ENCODE data around the gene SLC48A1. TPM values are rescaled to one million over a fixed set of nuclear protein-coding genes. Genes with fewer than 3 reads are reported as not detected.

Gene SLC48A1
- total RNA-seq, 1 experiment from 2014 or later: 19.4 TPM

- Mint-ChIP-seq H3K27ac (ENCODE audit: low read depth, unreplicated experiment) (no peak overlapping the region), H3K36me3 (ENCODE audit: insufficient read depth, unreplicated experiment) (peaks cover 64% of the 10 kb centered on the region), H3K9me3 (ENCODE audit: unreplicated experiment) (no peaks in the 10 kb centered on the region), H3K4me3 (ENCODE audit: unreplicated experiment) (no peak overlapping the region), H3K4me1 (ENCODE audit: insufficient read depth, unreplicated experiment) (no peaks in the 10 kb centered on the region), H3K27me3 (ENCODE audit: insufficient read depth, unreplicated experiment) (no peaks in the 10 kb centered on the region)
- DNase-seq (ENCODE audit: unreplicated experiment): no peak
- intact Hi-C loops (cut with micrococcal nuclease): no loop called here
- TF ChIP-seq CTCF (IDR thresholded peaks at IDR 0.05; ENCODE audit: unreplicated experiment): no peak
- BruUV-seq (replicated peaks): no TSS peak
- ChIA-PET POLR2A (no interaction called here), CTCF (interaction anchor here (2.6 to 38.2 kb wide), 3 partner anchors 13 to 49 kb away, joined by 15 to 622 read pairs (median 73); no protein-coding TSS in a partner anchor)
Measured at GRCh38 chr12:47791874-47792273, 18.8 kb downstream of the SLC48A1 start.

- Mint-ChIP-seq H3K27ac (ENCODE audit: low read depth, unreplicated experiment) (no peak overlapping the region), H3K27me3 (ENCODE audit: insufficient read depth, unreplicated experiment) (no peaks in the 10 kb centered on the region), H3K4me1 (ENCODE audit: insufficient read depth, unreplicated experiment) (no peaks in the 10 kb centered on the region), H3K9me3 (ENCODE audit: unreplicated experiment) (no peaks in the 10 kb centered on the region), H3K36me3 (ENCODE audit: insufficient read depth, unreplicated experiment) (peaks cover 64% of the 10 kb centered on the region), H3K4me3 (ENCODE audit: unreplicated experiment) (no peak overlapping the region)
- CTCF ChIA-PET: interaction anchor here (0.7 to 38.2 kb wide), 5 partner anchors 8 to 50 kb away, joined by 3 to 622 read pairs (median 3); no protein-coding TSS in a partner anchor
- intact Hi-C loops (cut with micrococcal nuclease): no loop called here
- no TSS peak for BruUV-seq (replicated peaks)
- POLR2A ChIA-PET: interaction anchor here (0.6 to 1.0 kb wide), 2 partner anchors 48 to 51 kb away, joined by 3 read pairs; no protein-coding TSS in a partner anchor
- no peak for DNase-seq (ENCODE audit: unreplicated experiment)
- no peak for TF ChIP-seq CTCF (IDR thresholded peaks at IDR 0.05; ENCODE audit: unreplicated experiment)
Measured at GRCh38 chr12:47793015-47793681, 20.1 kb downstream of the SLC48A1 start.

DNA sequence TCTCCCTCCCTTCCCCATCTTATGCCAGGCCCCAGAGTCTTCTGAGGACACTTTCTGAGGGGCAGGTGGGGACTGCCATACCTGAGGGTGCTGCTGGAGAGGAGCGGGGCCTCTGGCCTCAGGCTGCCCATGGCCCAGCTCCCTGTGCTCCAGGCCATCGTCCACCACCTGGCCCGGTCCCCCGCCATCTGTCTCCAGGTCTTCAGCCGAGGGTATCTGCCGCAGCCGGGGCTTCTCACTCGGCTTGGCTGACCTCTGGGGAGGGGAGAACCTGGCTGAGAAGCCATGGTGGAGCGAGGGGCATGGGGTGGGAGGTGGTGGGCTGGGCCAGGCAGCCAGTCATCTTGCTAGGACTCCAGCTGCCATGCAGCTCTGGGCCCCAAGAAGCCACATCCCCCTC, 21.6 kb downstream of the SLC48A1 start:
- no peak for DNase-seq (ENCODE audit: unreplicated experiment)
- Mint-ChIP-seq H3K4me1 (ENCODE audit: insufficient read depth, unreplicated experiment) (no peaks in the 10 kb centered on the region), H3K36me3 (ENCODE audit: insufficient read depth, unreplicated experiment) (peaks cover 50% of the 10 kb centered on the region), H3K9me3 (ENCODE audit: unreplicated experiment) (no peaks in the 10 kb centered on the region), H3K27me3 (ENCODE audit: insufficient read depth, unreplicated experiment) (no peaks in the 10 kb centered on the region), H3K27ac (ENCODE audit: low read depth, unreplicated experiment) (peak overlapping the region; percentile 54), H3K4me3 (ENCODE audit: unreplicated experiment) (no peak overlapping the region)
- BruUV-seq (replicated peaks): no TSS peak
- intact Hi-C loops (cut with micrococcal nuclease): no loop called here
- CTCF ChIA-PET: interaction anchor here (38.2 kb wide), 1 partner anchor 39 kb away, joined by 622 read pairs; no protein-coding TSS in a partner anchor
- POLR2A ChIA-PET: no interaction called here
- no peak for TF ChIP-seq CTCF (IDR thresholded peaks at IDR 0.05; ENCODE audit: unreplicated experiment)

DNA sequence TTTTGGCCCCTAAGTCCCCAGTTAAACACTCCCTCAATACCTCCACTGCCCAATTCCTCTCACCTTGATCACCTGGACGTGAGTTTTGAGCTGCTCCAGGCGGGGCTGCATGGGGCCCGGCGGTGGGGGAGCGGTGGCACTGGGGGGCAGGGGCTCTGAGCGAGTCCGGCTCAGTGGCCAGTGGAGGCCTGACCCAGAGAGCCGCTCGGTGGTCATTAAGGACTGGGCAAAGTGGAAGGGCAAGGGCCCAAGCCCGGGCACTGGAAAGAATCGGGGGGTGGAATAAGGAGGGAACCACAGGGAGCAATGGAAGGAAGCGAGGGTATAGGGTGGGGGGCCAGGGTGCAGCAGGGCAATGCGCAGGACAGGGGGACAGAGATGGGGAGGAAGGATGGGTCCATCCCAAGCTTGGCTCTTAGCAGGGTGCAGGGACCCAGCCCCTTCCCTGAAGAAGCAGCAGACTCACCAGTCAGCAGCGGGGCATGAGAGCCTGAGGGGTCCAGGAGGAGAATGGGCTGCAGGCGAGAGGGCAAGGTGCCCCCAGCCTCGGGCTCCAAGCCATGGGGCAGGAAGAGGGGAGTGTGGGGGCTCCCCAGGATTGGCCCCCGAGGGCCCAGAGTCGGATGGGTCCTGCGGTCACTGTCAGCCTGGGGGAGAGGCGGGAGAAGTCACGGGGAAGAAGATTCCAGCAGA, 22.2 kb downstream of the SLC48A1 start:
- no peak overlapping the region for H3K4me3 Mint-ChIP-seq (ENCODE audit: unreplicated experiment)
- peak overlapping the region; percentile 54 for H3K27ac Mint-ChIP-seq (ENCODE audit: low read depth, unreplicated experiment)
- H3K36me3 Mint-ChIP-seq (ENCODE audit: insufficient read depth, unreplicated experiment): peaks cover 44% of the 10 kb centered on the region
- no peaks in the 10 kb centered on the region for H3K27me3 Mint-ChIP-seq (ENCODE audit: insufficient read depth, unreplicated experiment)
- H3K4me1 Mint-ChIP-seq (ENCODE audit: insufficient read depth, unreplicated experiment): no peaks in the 10 kb centered on the region
- TF ChIP-seq CTCF (IDR thresholded peaks at IDR 0.05; ENCODE audit: unreplicated experiment): no peak
- CTCF ChIA-PET: interaction anchor here (1.1 to 38.2 kb wide), 2 partner anchors 39 to 51 kb away, joined by 3 to 622 read pairs; no protein-coding TSS in a partner anchor
- POLR2A ChIA-PET: interaction anchor here (0.6 kb wide), 1 partner anchor 1938 kb away, joined by 4 read pairs; no protein-coding TSS in a partner anchor
- no peaks in the 10 kb centered on the region for H3K9me3 Mint-ChIP-seq (ENCODE audit: unreplicated experiment)
- no TSS peak for BruUV-seq (replicated peaks)
- no peak for DNase-seq (ENCODE audit: unreplicated experiment)
- intact Hi-C loops (cut with micrococcal nuclease): no loop called here
